GM10266 (cell line): ENCODE results near the gene TWIST2.

Experiments
- DNase-seq: peaks from one replicate; pipeline ENCODE4 v3.0.0; 2012; ENCODE audit errors: extremely low spot score
- CTCF ChIP-seq: IDR thresholded peaks from 2 replicates; pipeline ENCODE4 v1.5.1; 2012; ENCODE audit warnings: mild to moderate bottlenecking, low read depth; ENCODE audit not compliant: control insufficient read depth, insufficient read depth; ENCODE audit errors: missing control alignments

The TWIST2 gene

GRCh38 chr2:238882082-238882755 is 34.3 kb downstream of the TWIST2 start:
- TF ChIP-seq CTCF: no peak
- no peak for DNase-seq

GRCh38 chr2:238883421-238883901 is 35.6 kb downstream of the TWIST2 start:
- TF ChIP-seq CTCF: no peak
- DNase-seq: no peak

DNA sequence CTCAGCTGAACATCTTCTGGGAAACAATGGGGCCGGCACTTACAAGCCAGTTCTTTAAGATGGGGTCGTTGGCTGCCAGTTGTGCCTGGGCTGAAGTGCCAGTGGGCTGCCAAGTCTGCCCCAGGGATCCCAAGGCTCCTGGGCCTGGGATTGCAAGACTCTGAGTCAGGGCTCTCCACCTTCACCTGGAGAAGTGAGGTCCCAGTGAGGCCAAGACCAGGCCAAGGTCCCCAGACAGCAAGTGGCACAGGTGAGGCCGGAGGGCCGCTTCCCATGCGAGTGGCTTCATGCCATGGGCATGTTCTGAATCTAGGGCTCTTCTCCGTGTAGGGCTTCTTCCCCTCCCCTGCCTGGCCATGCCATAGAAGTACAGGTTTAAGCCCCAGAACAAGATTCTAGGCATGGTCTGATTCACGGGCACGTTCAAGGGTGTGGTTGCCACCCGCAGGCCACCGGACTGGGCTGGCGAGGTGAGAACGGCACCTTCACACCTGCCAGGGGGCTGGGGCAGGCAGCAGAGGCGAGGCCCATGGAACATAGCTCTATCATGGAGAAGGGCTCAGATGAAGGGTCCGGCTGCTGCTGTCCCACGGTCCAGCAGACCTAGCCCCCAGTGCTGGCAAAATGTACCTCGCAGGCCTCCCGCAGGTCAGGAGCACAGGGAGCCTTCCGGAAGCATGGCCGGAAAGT is 36.4 kb downstream of the TWIST2 start:
- DNase-seq: no peak
- no peak for TF ChIP-seq CTCF

DNA sequence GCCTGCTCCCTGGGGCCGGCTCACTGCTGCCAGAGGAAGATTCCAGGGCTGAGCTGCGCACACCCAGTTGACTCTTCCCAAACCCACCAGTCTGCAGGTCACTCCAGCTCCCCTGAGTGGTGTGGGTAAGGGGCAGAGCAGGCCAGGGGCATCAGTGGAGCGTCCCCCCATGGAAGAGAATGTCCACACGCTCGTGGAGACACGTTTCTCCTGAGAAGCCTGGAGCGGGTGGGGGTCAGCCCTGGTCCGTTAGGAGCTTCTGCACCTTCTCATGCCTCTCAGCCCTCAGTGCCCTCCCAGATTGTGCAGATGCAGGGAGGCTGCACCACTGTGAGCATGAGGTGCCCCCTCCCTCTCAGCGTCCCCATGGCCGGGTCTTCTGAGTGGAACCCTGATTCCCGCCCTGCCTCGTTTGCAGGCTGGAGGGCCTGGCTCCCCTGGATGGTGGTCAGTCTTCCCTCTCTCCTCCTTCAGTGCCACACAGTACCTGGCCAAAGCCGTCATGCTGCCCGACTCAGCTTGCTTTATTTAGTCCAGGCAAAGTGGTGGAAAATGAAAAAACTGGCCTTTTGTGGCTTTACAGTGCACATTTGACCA is 37.0 kb downstream of the TWIST2 start:
- TF ChIP-seq CTCF: no peak
- no peak for DNase-seq

- no peak for DNase-seq
- TF ChIP-seq CTCF: no peak
Measured at GRCh38 chr2:238886453-238887094, 38.7 kb downstream of the TWIST2 start.

DNA sequence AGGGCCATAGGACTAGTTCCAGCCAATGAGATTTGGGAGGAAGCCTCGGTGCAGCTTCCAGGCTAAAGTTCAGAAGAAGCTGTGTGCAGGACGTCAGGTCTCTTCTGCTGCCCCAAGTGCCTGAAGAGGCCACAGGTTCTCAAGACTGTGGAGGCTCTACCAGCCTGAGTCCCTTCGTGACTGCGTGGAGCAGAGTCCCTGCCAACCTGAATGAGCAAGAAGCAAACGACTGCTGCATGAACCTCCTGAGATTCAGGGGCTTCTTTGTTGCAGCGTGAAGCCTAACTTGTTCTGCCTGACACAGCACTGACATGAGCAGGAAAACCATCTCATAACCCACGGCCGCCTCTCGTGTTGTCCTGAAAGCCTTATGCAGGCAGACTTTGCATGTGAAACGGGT is 39.7 kb downstream of the TWIST2 start:
- no peak for TF ChIP-seq CTCF
- DNase-seq: no peak
